ENCODE data around the gene WAC. TPM values are rescaled to one million over a fixed set of nuclear protein-coding genes. Genes with fewer than 3 reads are reported as not detected.

Gene WAC
- total and polyA plus RNA-seq, 9 of the 15 experiments (the other 6 are each of a cell fraction or from before 2014, with no cell fraction given): 24.8 to 123 (median 78.2) TPM

DNA sequence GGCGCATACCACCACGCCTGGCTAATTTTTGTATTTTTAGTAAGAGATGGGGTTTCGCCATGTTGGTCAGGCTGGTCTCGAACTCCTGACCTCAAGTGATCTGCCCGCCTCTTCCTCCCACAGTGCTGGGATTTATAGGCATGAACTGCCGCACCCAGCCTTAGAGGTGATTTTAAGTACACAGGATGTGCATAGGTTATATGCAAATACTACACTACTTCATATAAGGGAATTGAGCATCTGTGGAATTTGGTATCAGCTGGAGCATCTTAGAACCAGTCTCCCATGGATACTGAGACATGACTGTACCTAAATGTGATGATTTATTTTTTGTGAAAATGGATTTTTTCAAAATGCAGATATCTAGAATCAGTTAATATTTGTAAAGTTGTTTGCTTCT lies 21.1 kb downstream of the WAC start:
- Histone ChIP-seq H3K9me1 (ENCODE audit: control insufficient read depth, insufficient read depth, low read length) (no peaks in the 10 kb centered on the region), H3K4me3 (no peak overlapping the region), H4K20me1 (replicated peaks; ENCODE audit: control insufficient read depth, insufficient read depth, low read length) (peaks cover 19% of the 10 kb centered on the region; the same call in 1 of the 2 replicates), H3K4me1 (replicated peaks in 1 of 2; ENCODE audit: control insufficient read depth in 2 of 2, insufficient read depth in 2 of 2, low read length in 2 of 2) (no peaks in the 10 kb centered on the region; a peak in 1 of 5 replicates), H3K9me3 (replicated peaks; ENCODE audit: control insufficient read depth, insufficient read depth, low read depth, low read length) (no peaks in the 10 kb centered on the region), H3K27me3 (ENCODE audit: control insufficient read depth in 2 of 2, insufficient read depth in 2 of 2, low read length in 2 of 2) (no peaks in the 10 kb centered on the region), H3K27ac (ENCODE audit: extremely low read depth, low read depth, low read length) (no peak overlapping the region), H2AFZ (ENCODE audit: low read depth, low read length) (no peak overlapping the region), H3K79me2 (ENCODE audit: control insufficient read depth, insufficient read depth, low read length) (peaks cover 100% of the 10 kb centered on the region), H3K36me3 (ENCODE audit: control insufficient read depth, insufficient read depth, low read length) (peaks cover 89% of the 10 kb centered on the region), H3K4me2 (ENCODE audit: insufficient read depth, low read length) (no peak overlapping the region), H3K9ac (ENCODE audit: insufficient read depth in 1 of 2, low read depth in 2 of 2, low read length in 2 of 2) (no peak overlapping the region)
- ATAC-seq: no peak
- no peak for FAIRE-seq
- WGBS (ENCODE audit: insufficient coverage, low coverage, missing lambda C conversion rate): 90% methylated on average over 6 of the region's 6 CpGs
- ChIA-PET POLR2A (interaction anchor here (1.0 to 1.4 kb wide), 2 partner anchors 8 to 10 kb away, joined by 3 to 6 read pairs; no protein-coding TSS in a partner anchor), CTCF (ENCODE audit: low intra/inter-chr PET ratio) (no interaction called here)
- no TSS peak for BruUV-seq (replicated peaks)
- in situ Hi-C loops (cut with MboI): no loop called here
- no peak for TF ChIP-seq ZNF316 (IDR thresholded peaks at IDR 0.05)
- no peak for DNase-seq (ENCODE audit: extremely low read depth in 1 of 4, low spot score in 3 of 4)
- intact Hi-C loops (cut with micrococcal nuclease): no loop called here

DNA sequence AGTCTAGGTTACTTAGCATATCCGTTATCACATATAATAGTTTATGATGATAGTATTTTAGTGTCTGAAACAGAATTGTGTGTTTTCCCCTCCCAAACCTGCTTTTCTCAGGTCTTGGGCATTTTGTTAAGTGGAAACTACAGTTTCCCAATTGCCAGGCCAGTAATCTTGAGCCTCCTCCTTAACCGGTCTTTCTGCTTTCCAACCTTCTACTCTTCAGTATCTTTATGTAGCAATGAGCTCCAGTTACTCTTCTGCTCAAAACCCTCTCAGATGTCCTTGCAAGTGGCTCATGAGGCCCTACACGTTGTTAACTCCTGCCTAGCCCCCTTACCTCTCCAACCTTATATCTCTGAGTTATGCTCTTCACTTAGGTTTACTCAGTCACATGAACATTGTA lies 22.0 kb downstream of the WAC start:
- Histone ChIP-seq H3K4me1 (replicated peaks in 1 of 2; ENCODE audit: control insufficient read depth in 2 of 2, insufficient read depth in 2 of 2, low read length in 2 of 2) (no peaks in the 10 kb centered on the region; a peak in 1 of 5 replicates), H3K79me2 (ENCODE audit: control insufficient read depth, insufficient read depth, low read length) (peaks cover 100% of the 10 kb centered on the region), H3K9ac (ENCODE audit: insufficient read depth in 1 of 2, low read depth in 2 of 2, low read length in 2 of 2) (no peak overlapping the region), H3K9me1 (ENCODE audit: control insufficient read depth, insufficient read depth, low read length) (no peaks in the 10 kb centered on the region), H4K20me1 (replicated peaks; ENCODE audit: control insufficient read depth, insufficient read depth, low read length) (peaks cover 26% of the 10 kb centered on the region; the same call in 1 of the 2 replicates), H3K4me2 (ENCODE audit: insufficient read depth, low read length) (no peak overlapping the region), H3K9me3 (replicated peaks; ENCODE audit: control insufficient read depth, insufficient read depth, low read depth, low read length) (no peaks in the 10 kb centered on the region), H3K27me3 (ENCODE audit: control insufficient read depth in 2 of 2, insufficient read depth in 2 of 2, low read length in 2 of 2) (no peaks in the 10 kb centered on the region), H2AFZ (ENCODE audit: low read depth, low read length) (no peak overlapping the region), H3K4me3 (no peak overlapping the region), H3K36me3 (ENCODE audit: control insufficient read depth, insufficient read depth, low read length) (peaks cover 88% of the 10 kb centered on the region), H3K27ac (ENCODE audit: extremely low read depth, low read depth, low read length) (no peak overlapping the region; the same call in 2 of the 3 replicates)
- POLR2A ChIA-PET: interaction anchor here (0.6 to 1.4 kb wide), 5 partner anchors 9 to 95 kb away, joined by 3 to 6 read pairs (median 3); partner anchors contain the start of gene WAC
- in situ Hi-C loops (cut with MboI) (no loop called here), intact Hi-C loops (cut with micrococcal nuclease) (no loop called here)
- DNase-seq (ENCODE audit: extremely low read depth in 1 of 4, low spot score in 3 of 4) (no peak), FAIRE-seq (no peak), ATAC-seq (no peak)
- CTCF ChIA-PET (ENCODE audit: low intra/inter-chr PET ratio): no interaction called here
- BruUV-seq (replicated peaks): no TSS peak
- WGBS (ENCODE audit: insufficient coverage, low coverage, missing lambda C conversion rate): 77% methylated on average over 3 of the region's 3 CpGs
- no peak for TF ChIP-seq ATF1 (CRISPR knock-in tag; IDR thresholded peaks at IDR 0.05)
- TF ChIP-seq ATF1 (tag; IDR thresholded peaks at IDR 0.05): no peak
- TF ChIP-seq ZNF232 (CRISPR knock-in tag; IDR thresholded peaks at IDR 0.05): no peak
- no peak for TF ChIP-seq ZNF224 (CRISPR knock-in tag; IDR thresholded peaks at IDR 0.05)
- TF ChIP-seq BRCA1 (IDR thresholded peaks at IDR 0.05): no peak
- no peak for TF ChIP-seq BRCA1 (CRISPR knock-in tag; IDR thresholded peaks at IDR 0.05)
- no peak for TF ChIP-seq MXI1 (IDR thresholded peaks at IDR 0.05; ENCODE audit: low read depth, low read length)
- no peak for TF ChIP-seq ZNF431 (CRISPR knock-in tag; IDR thresholded peaks at IDR 0.05)
- no peak for TF ChIP-seq HEY1 (CRISPR knock-in tag; IDR thresholded peaks at IDR 0.05; ENCODE audit: borderline replicate concordance)
- TF ChIP-seq, protein P1, sequence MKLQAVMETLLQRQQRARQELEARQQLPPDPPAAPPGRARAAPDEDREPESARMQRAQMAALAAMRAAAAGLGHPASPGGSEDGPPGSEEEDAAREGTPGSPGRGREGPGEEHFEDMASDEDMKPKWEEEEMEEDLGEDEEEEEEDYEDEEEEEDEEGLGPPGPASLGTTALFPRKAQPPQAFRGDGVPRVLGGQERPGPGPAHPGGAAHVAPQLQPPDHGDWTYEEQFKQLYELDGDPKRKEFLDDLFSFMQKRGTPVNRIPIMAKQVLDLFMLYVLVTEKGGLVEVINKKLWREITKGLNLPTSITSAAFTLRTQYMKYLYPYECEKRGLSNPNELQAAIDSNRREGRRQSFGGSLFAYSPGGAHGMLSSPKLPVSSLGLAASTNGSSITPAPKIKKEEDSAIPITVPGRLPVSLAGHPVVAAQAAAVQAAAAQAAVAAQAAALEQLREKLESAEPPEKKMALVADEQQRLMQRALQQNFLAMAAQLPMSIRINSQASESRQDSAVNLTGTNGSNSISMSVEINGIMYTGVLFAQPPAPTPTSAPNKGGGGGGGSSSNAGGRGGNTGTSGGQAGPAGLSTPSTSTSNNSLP (IDR thresholded peaks at IDR 0.05; ENCODE audit: borderline replicate concordance, low read depth, low read length): no peak
- no peak for TF ChIP-seq EP300 (IDR thresholded peaks at IDR 0.05; ENCODE audit: low read length)
- no peak for TF ChIP-seq RAD51 (IDR thresholded peaks at IDR 0.05; ENCODE audit: borderline replicate concordance, low read depth)
- no peak for TF ChIP-seq TGIF2 (CRISPR knock-in tag; IDR thresholded peaks at IDR 0.05)
- TF ChIP-seq FUS (optimal IDR thresholded peaks at IDR 0.05; ENCODE audit: low read depth, low read length): no peak
- no peak for TF ChIP-seq RCOR1 (IDR thresholded peaks at IDR 0.05; ENCODE audit: borderline replicate concordance in 1 of 2, low read depth in 2 of 2, low read length in 2 of 2)
- no peak for TF ChIP-seq FOXM1 (IDR thresholded peaks at IDR 0.05; ENCODE audit: low read depth)
- no peak for TF ChIP-seq FOXM1 (CRISPR knock-in tag; IDR thresholded peaks at IDR 0.05; ENCODE audit: low read depth)
- TF ChIP-seq NFIC (IDR thresholded peaks at IDR 0.05): no peak

Data from K562 (cell line).